OCI-LY3 (cell line): Measurements from ENCODE around the gene YY1.

Experiments used
- H2AFZ ChIP-seq: fragments of 200-600, 300-600 bp; shearing (Covaris generic); 2 replicates; pipeline ENCODE4 v1.6.0; 2014; ENCODE audit warnings: antibody characterized with exemption, low read depth, low read length
- H3K27ac ChIP-seq: fragments of 200-600, 300-600 bp; sonication (generic); 2 replicates; pipeline ENCODE4 v1.5.1; 2014; ENCODE audit warnings: mild to moderate bottlenecking, low read length, moderate library complexity, mixed read lengths
- H3K27me3 ChIP-seq: fragments of 200-600, 300-600 bp; sonication (generic); 2 replicates; pipeline ENCODE4 v1.6.1; 2014; ENCODE audit warnings: low read depth, low read length, mixed read lengths
- H3K36me3 ChIP-seq: fragments of 200-600, 300-600 bp; sonication (generic); replicated peaks from 2 replicates; pipeline ENCODE3; 2014; ENCODE audit warnings: low read depth, low read length, mixed read lengths
- H3K4me1 ChIP-seq: fragments of 300-600, 200-600 bp; sonication (generic); 2 replicates; pipeline ENCODE4 v1.6.1; 2014; ENCODE audit warnings: low read length, mixed read lengths
- H3K4me2 ChIP-seq: fragments of 200-600, 300-600 bp; sonication (generic); 2 replicates; pipeline ENCODE4 v1.6.1; 2014; ENCODE audit warnings: low read length, mixed read lengths
- H3K4me3 ChIP-seq: fragments of 300-600, 200-600 bp; sonication (generic); 2 replicates; pipeline ENCODE4 v1.5.1; 2014; ENCODE audit warnings: antibody characterized with exemption, mild to moderate bottlenecking, low read length, moderate library complexity
- H3K79me2 ChIP-seq: fragments of 300-600, 200-600 bp; shearing (Covaris generic); 2 replicates; pipeline ENCODE4 v1.6.1; 2014; ENCODE audit warnings: mild to moderate bottlenecking, low read length, mixed read lengths
- H3K9ac ChIP-seq: fragments of 300-600, 200-600 bp; shearing (Covaris generic); 2 replicates; pipeline ENCODE4 v1.6.0; 2014; ENCODE audit warnings: mild to moderate bottlenecking, low read length, moderate library complexity
- H3K9me3 ChIP-seq: fragments of 200-600, 300-600 bp; shearing (Covaris generic); 2 replicates; pipeline ENCODE4 v1.6.1; 2014; ENCODE audit warnings: low read length, mixed read lengths; ENCODE audit not compliant: insufficient read depth
- H4K20me1 ChIP-seq: fragments of 200-600, 300-600 bp; sonication (generic); 2 replicates; pipeline ENCODE4 v1.6.1; 2016; ENCODE audit warnings: low read length, mixed read lengths; ENCODE audit not compliant: insufficient read depth
- EZH2phosphoT487 ChIP-seq: fragments of 200-600 bp; shearing (Covaris generic); IDR thresholded peaks from 2 replicates; pipeline ENCODE4 v1.6.1; 2018; ENCODE audit warnings: antibody characterized with exemption, mixed run types, low read depth
- TF ChIP-seq, protein P1 (sequence below): fragments of 200-600, 300-600 bp; sonication (generic); IDR thresholded peaks from 2 replicates; pipeline ENCODE4 v1.5.1; 2014; ENCODE audit warnings: antibody characterized with exemption, low read length, low read depth

The YY1 gene

DNA sequence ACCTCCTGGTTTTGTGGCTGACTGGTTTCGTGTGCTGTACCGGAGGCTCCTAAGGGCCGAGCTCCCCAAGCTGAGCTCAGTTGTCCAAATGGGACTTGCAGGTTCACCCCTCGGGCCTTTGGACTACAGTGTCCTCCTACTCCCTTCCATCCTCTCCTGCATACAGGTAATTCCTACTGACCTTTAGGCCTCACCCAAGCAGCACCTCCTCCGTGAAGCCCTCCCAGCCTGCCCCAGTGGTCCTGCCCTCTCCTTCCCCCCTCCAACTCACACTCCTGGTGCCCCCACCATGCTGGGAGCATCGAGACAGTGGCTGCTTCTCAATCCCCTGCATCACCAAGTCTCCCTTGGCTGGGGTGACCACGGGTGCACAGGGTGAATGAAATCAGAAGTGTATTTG, 27.1 kb upstream of the YY1 start:
- no peaks in the 10 kb centered on the region for H3K79me2 ChIP-seq
- H3K4me1 ChIP-seq: peaks cover 14% of the 10 kb centered on the region
- no peak overlapping the region for H2AFZ ChIP-seq
- no peaks in the 10 kb centered on the region for H3K36me3 ChIP-seq
- no peak for TF ChIP-seq EZH2phosphoT487
- TF ChIP-seq, protein P1, sequence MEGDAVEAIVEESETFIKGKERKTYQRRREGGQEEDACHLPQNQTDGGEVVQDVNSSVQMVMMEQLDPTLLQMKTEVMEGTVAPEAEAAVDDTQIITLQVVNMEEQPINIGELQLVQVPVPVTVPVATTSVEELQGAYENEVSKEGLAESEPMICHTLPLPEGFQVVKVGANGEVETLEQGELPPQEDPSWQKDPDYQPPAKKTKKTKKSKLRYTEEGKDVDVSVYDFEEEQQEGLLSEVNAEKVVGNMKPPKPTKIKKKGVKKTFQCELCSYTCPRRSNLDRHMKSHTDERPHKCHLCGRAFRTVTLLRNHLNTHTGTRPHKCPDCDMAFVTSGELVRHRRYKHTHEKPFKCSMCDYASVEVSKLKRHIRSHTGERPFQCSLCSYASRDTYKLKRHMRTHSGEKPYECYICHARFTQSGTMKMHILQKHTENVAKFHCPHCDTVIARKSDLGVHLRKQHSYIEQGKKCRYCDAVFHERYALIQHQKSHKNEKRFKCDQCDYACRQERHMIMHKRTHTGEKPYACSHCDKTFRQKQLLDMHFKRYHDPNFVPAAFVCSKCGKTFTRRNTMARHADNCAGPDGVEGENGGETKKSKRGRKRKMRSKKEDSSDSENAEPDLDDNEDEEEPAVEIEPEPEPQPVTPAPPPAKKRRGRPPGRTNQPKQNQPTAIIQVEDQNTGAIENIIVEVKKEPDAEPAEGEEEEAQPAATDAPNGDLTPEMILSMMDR: no peak
- no peak overlapping the region for H3K9ac ChIP-seq
- H3K27me3 ChIP-seq: no peaks in the 10 kb centered on the region
- H4K20me1 ChIP-seq: no peaks in the 10 kb centered on the region
- no peak overlapping the region for H3K4me2 ChIP-seq
- no peak overlapping the region for H3K4me3 ChIP-seq
- no peak overlapping the region for H3K27ac ChIP-seq
- no peaks in the 10 kb centered on the region for H3K9me3 ChIP-seq

- H4K20me1 ChIP-seq: no peaks in the 10 kb centered on the region
- no peaks in the 10 kb centered on the region for H3K79me2 ChIP-seq
- no peak for TF ChIP-seq EZH2phosphoT487
- TF ChIP-seq, protein P1: no peak
- H2AFZ ChIP-seq: no peak overlapping the region
- H3K4me3 ChIP-seq: peak overlapping the region; percentile 90; the same call in 1 of the 2 replicates
- H3K9ac ChIP-seq: 0 out of 2 replicates have a peak overlapping the region, but pooled peaks have one; percentile 96
- H3K9me3 ChIP-seq: no peaks in the 10 kb centered on the region
- H3K27ac ChIP-seq: no peak overlapping the region
- peak overlapping the region; percentile 89 for H3K4me2 ChIP-seq
- H3K4me1 ChIP-seq: peaks cover 14% of the 10 kb centered on the region
- H3K36me3 ChIP-seq: no peaks in the 10 kb centered on the region
- no peaks in the 10 kb centered on the region for H3K27me3 ChIP-seq
These were observed 26.2 kb upstream of the YY1 start for GRCh38 chr14:100212476-100213333.

- H3K36me3 ChIP-seq: no peaks in the 10 kb centered on the region
- H3K9ac ChIP-seq: peak overlapping the region; percentile 96
- peak overlapping the region; percentile 66; the same call in 1 of the 2 replicates for H3K27ac ChIP-seq
- no peaks in the 10 kb centered on the region for H3K27me3 ChIP-seq
- peak overlapping the region; percentile 90 for H3K4me3 ChIP-seq
- H4K20me1 ChIP-seq: no peaks in the 10 kb centered on the region
- peak overlapping the region; percentile 89 for H3K4me2 ChIP-seq
- TF ChIP-seq, protein P1: no peak
- H2AFZ ChIP-seq: peak overlapping the region; percentile 63; the same call in 1 of the 2 replicates
- no peaks in the 10 kb centered on the region for H3K79me2 ChIP-seq
- peaks cover 14% of the 10 kb centered on the region for H3K4me1 ChIP-seq
- no peaks in the 10 kb centered on the region for H3K9me3 ChIP-seq
These were observed 25.4 kb upstream of the YY1 start for GRCh38 chr14:100213587-100213955.

GRCh38 chr14:100213956-100214769, 24.8 kb upstream of the YY1 start:
- Histone ChIP-seq H3K27ac (peak overlapping the region; percentile 66), H2AFZ (peak overlapping the region; percentile 74; the same call in 1 of the 2 replicates), H3K9me3 (no peaks in the 10 kb centered on the region), H3K4me2 (peak overlapping the region; percentile 89), H4K20me1 (no peaks in the 10 kb centered on the region), H3K9ac (peak overlapping the region; percentile 96), H3K27me3 (no peaks in the 10 kb centered on the region), H3K4me1 (peaks cover 14% of the 10 kb centered on the region), H3K4me3 (peak overlapping the region; percentile 90), H3K36me3 (no peaks in the 10 kb centered on the region), H3K79me2 (no peaks in the 10 kb centered on the region)
- TF ChIP-seq EZH2phosphoT487: no peak
- TF ChIP-seq, protein P1: no peak
